ENCODE data around the gene PSMA1. TPM values are rescaled to one million over a fixed set of nuclear protein-coding genes. Genes with fewer than 3 reads are reported as not detected.

The PSMA1 gene
- total and polyA plus RNA-seq, 12 donors: 92.4 to 304 (median 139) TPM

DNA sequence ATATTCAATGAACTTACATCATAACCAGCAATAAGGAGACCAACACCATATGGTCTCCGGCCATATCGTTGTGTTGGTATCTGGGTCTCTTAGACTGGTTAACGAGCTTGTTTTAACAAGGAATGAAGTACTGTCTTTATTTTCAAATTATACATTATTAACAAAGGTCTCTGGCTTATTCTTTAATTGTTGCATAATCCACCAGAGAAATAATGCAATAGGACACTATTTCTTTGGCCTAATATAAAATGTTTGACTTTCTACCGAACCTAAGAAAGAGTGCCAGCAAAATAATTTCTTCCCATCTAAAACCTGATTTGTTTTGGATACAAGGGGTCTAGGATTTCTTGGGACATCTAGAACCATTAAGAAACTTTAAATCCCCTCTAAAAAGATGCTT, 6.4 kb downstream of the PSMA1 start:
- intact Hi-C loops (cut with DNase I): no loop called here
- no peak overlapping the region for H3K27ac ChIP-seq
- peaks cover 6 to 9% of the 10 kb centered on the region in 2 donors for H3K4me1 ChIP-seq (replicated peaks in 1 of 2)
- TF ChIP-seq POLR2A (IDR thresholded peaks at IDR 0.05): no peak
- no peak for TF ChIP-seq CTCF (IDR thresholded peaks at IDR 0.05)
- H3K9me3 ChIP-seq (replicated peaks in 1 of 3): no peaks in the 10 kb centered on the region
- H3K36me3 ChIP-seq (replicated peaks in 1 of 2): peaks cover 0 to 89% of the 10 kb centered on the region in 2 donors
- H3K27me3 ChIP-seq: no peaks in the 10 kb centered on the region
- 93 to 98% (median 96%) methylated on average over 4 of the region's 4 CpGs for WGBS, 4 donors
- no peak overlapping the region for H3K4me3 ChIP-seq
- DNase-seq: no peak

- intact Hi-C loops (cut with DNase I): no loop called here
- Histone ChIP-seq H3K9me3 (replicated peaks in 1 of 3) (no peaks in the 10 kb centered on the region), H3K4me1 (replicated peaks in 1 of 2) (no peaks in the 10 kb centered on the region), H3K4me3 (no peak overlapping the region), H3K27ac (no peak overlapping the region), H3K27me3 (no peaks in the 10 kb centered on the region), H3K36me3 (replicated peaks in 1 of 2) (peaks cover 0 to 81% of the 10 kb centered on the region in 2 donors)
- 78 to 93% (median 87%) methylated on average over 3 of the region's 3 CpGs for WGBS, 4 donors
- no peak for TF ChIP-seq CTCF (IDR thresholded peaks at IDR 0.05)
- TF ChIP-seq POLR2A (IDR thresholded peaks at IDR 0.05): no peak
- peak in 3 of 7 donors; percentile 16 to 49 (median 26) for DNase-seq
These were observed 13.7 kb downstream of the PSMA1 start for GRCh38 chr11:14506532-14506931.

DNA sequence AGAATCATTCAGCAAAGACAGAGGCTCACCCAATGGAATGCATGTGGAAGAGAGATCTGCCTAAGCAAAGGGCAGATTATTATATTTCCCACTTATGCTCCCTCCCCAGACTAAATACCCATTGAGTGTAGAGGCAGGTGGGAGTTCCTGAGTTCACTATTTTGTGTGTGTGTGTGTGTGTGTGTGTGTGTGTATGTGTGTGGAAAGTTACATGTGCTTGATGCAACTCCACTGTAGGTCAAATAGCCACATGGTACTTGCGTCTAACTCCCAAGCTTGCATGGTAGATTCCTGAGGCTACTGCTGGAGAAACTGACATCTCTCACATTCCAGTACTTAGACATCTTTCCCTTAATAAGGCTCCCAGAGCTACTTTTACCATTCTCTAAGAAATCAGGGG, 17.2 kb downstream of the PSMA1 start:
- H3K27ac ChIP-seq: no peak overlapping the region
- WGBS, 4 donors: 80 to 100% (median 90%) methylated on average over 1 of the region's 1 CpG
- no peaks in the 10 kb centered on the region for H3K27me3 ChIP-seq
- peaks cover 0 to 17% of the 10 kb centered on the region in 2 donors for H3K4me1 ChIP-seq (replicated peaks in 1 of 2)
- no peak for DNase-seq
- H3K36me3 ChIP-seq (replicated peaks in 1 of 2): peaks cover 0 to 50% of the 10 kb centered on the region in 2 donors
- no peaks in the 10 kb centered on the region for H3K9me3 ChIP-seq (replicated peaks in 1 of 3)
- intact Hi-C loops (cut with DNase I): no loop called here
- H3K4me3 ChIP-seq: no peak overlapping the region
- TF ChIP-seq POLR2A (IDR thresholded peaks at IDR 0.05) (no peak), CTCF (IDR thresholded peaks at IDR 0.05) (no peak)

- no peak overlapping the region for H3K4me3 ChIP-seq
- H3K27me3 ChIP-seq: no peaks in the 10 kb centered on the region
- intact Hi-C loops (cut with DNase I): no loop called here
- H3K36me3 ChIP-seq (replicated peaks in 1 of 2): peaks cover 0 to 43% of the 10 kb centered on the region in 2 donors
- 92 to 96% (median 94%) methylated on average over 4 of the region's 4 CpGs for WGBS, 4 donors
- no peak for DNase-seq
- no peak for TF ChIP-seq CTCF (IDR thresholded peaks at IDR 0.05)
- no peak for TF ChIP-seq POLR2A (IDR thresholded peaks at IDR 0.05)
- H3K4me1 ChIP-seq (replicated peaks in 1 of 2): peaks cover 0 to 20% of the 10 kb centered on the region in 2 donors
- H3K9me3 ChIP-seq (replicated peaks in 1 of 3): no peaks in the 10 kb centered on the region
- no peak overlapping the region for H3K27ac ChIP-seq
These were observed 18.1 kb downstream of the PSMA1 start for GRCh38 chr11:14502039-14502438.

All from adrenal gland (tissue), 12 donors.